ENCODE measurements around the gene TRIM41. TPM values are rescaled to one million over a fixed set of nuclear protein-coding genes. Genes with fewer than 3 reads are reported as not detected.
A peak's percentile ranks its signal among the peaks of the same experiment; 100 is the strongest.

The TRIM41 gene
- total RNA-seq, 2 donors from 2014 or later, result 22.2 to 41.1 TPM

DNA sequence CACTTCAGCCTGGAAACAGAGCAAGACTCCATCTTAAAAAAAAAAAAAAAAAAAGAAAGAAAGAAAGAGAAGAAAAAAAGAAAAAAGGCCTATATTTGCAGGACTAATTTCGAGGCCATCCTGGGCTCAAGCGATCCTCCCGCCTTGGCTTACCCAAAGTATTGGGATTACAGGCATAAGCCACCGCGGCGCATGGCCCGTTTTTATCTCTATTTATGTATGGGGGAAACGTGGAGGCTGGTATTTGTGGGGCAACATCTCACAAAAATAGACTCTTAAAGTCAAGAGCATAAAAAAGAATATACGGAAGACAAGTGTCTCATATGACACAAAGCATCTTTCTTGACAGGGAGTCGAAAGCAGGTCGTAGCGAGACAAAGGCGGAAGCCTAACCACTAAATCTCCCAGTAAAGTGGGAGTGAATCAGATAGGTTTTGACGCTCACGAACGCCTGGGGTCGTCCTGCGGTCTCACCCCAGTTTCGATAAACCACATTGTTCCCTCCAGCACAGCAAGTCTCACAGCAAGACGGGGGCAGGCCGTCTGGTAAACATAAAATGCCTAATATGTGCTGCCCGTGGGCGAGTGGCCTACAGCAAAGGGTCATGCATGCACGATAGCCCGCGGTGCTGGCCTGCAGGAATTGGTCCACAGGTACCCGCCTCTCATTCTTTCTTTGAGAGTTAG is 1.8 kb upstream of the TRIM41 start:
- no peaks in the 10 kb centered on the region for H3K36me3 ChIP-seq
- DNase-seq, result no peak
- no peak overlapping the region for H3K4me3 ChIP-seq
- peaks cover 7% of the 10 kb centered on the region for H3K4me1 ChIP-seq
- H3K27ac ChIP-seq, result peak overlapping the region; percentile 97
- H3K27me3 ChIP-seq, result no peaks in the 10 kb centered on the region
- TF ChIP-seq, protein P1, sequence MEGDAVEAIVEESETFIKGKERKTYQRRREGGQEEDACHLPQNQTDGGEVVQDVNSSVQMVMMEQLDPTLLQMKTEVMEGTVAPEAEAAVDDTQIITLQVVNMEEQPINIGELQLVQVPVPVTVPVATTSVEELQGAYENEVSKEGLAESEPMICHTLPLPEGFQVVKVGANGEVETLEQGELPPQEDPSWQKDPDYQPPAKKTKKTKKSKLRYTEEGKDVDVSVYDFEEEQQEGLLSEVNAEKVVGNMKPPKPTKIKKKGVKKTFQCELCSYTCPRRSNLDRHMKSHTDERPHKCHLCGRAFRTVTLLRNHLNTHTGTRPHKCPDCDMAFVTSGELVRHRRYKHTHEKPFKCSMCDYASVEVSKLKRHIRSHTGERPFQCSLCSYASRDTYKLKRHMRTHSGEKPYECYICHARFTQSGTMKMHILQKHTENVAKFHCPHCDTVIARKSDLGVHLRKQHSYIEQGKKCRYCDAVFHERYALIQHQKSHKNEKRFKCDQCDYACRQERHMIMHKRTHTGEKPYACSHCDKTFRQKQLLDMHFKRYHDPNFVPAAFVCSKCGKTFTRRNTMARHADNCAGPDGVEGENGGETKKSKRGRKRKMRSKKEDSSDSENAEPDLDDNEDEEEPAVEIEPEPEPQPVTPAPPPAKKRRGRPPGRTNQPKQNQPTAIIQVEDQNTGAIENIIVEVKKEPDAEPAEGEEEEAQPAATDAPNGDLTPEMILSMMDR (IDR thresholded peaks at IDR 0.05), result no peak
- no peak overlapping the region for H3K9ac ChIP-seq (ENCODE audit: low read depth in 2 of 2, low read length in 2 of 2)
- no peaks in the 10 kb centered on the region for H3K9me3 ChIP-seq
- intact Hi-C loops (cut with DNase I), result no loop called here

DNA sequence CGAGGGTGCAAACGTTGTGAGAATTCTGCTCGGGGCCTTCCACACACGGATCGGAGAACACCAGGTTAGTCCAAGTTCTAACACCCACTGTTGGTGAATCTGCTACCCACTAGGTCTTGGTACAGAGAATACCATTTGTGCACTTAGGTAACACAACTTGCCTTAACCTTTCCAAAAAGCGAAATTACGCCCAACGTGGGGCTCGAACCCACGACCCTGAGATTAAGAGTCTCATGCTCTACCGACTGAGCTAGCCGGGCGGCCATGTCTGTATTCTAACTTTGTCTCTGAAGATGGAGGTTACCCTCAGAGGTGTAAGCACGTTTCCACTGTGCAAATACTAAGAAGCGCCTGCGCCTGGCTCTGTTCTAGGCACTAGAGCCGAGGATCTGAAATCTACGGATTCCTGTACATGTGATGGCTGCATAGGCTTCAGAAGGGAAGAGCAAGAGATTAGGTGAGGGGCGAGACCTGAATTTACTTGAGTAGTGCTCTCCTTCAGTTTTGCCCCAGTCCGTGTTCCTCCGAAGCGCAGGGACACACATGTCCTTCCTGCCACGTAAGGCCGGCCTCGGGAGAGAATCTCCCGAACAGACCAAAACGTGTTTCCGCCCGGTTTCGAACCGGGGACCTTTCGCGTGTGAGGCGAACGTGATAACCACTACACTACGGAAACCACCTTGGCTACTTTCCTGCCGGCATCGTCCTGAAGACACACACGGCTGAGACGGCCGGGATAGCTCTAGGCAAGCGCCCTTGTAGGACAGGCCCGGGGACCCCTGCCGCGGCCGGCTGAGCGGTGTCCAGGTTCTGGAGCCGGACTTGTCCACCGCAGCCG is 1.1 kb upstream of the TRIM41 start:
- Histone ChIP-seq H3K4me3 (peak overlapping the region; percentile 71), H3K9ac (ENCODE audit: low read depth in 2 of 2, low read length in 2 of 2) (peak overlapping the region; percentile 91 to 92), H3K9me3 (no peaks in the 10 kb centered on the region), H3K36me3 (no peaks in the 10 kb centered on the region), H3K4me1 (peaks cover 7% of the 10 kb centered on the region), H3K27ac (peak overlapping the region; percentile 97), H3K27me3 (no peaks in the 10 kb centered on the region)
- TF ChIP-seq, protein P1 (IDR thresholded peaks at IDR 0.05), result no peak
- DNase-seq, result peak; percentile 99
- intact Hi-C loops (cut with DNase I), result loop anchor here (2.0 kb wide), 1 partner anchor 33 kb away; no protein-coding TSS in a partner anchor

DNA sequence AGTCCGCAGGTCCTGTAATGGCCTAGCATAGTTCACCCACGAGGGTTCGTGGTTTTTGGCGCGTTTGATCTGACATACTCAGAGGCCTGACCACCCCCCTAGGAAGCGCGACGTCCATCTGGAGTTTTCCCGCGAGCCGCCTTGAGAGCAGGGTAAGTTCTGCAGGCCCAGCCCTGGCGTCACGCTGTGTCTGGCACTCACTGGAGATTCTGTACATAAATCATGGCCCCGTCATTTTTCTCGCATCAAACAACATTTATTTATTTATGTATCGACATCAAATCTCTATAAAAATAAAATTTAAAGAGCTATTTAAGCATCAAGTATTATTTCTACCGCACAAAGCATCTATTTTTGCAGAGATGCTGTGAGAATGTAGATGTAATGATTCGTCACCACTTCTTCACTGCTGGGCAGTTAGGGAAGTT is 437 bp upstream of the TRIM41 start:
- H3K27me3 ChIP-seq, result no peaks in the 10 kb centered on the region
- H3K27ac ChIP-seq, result peak overlapping the region; percentile 97
- H3K4me1 ChIP-seq, result peaks cover 1% of the 10 kb centered on the region
- intact Hi-C loops (cut with DNase I), result loop anchor here (2.0 kb wide), 1 partner anchor 34 kb away; no protein-coding TSS in a partner anchor
- H3K4me3 ChIP-seq, result peak overlapping the region; percentile 71
- DNase-seq, result no peak
- TF ChIP-seq, protein P1 (IDR thresholded peaks at IDR 0.05), result peak; percentile 24
- peak overlapping the region; percentile 91 to 92 for H3K9ac ChIP-seq (ENCODE audit: low read depth in 2 of 2, low read length in 2 of 2)
- H3K36me3 ChIP-seq, result no peaks in the 10 kb centered on the region
- H3K9me3 ChIP-seq, result no peaks in the 10 kb centered on the region

DNA sequence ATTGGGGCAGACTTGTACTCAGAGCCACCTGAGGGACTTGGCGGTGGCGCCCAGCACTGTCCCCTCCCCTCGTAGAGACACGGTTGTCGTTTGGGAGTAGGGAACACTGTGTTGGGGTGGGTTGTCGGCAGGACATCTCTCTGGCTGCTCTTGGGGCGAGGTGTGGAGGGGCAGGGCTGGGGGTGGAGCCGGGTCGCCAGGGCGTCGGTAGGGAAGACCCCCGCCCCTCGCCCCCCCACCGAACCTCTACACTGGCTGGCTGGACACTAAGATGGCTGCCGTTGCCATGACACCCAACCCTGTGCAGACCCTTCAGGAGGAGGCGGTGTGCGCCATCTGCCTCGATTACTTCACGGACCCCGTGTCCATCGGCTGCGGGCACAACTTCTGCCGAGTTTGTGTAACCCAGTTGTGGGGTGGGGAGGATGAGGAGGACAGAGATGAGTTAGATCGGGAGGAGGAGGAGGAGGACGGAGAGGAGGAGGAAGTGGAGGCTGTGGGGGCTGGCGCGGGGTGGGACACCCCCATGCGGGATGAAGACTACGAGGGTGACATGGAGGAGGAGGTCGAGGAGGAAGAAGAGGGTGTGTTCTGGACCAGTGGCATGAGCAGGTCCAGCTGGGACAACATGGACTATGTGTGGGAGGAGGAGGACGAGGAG is 778 bp downstream of the TRIM41 start:
- intact Hi-C loops (cut with DNase I), result loop anchor here (2.0 kb wide), 1 partner anchor 35 kb away; no protein-coding TSS in a partner anchor
- no peaks in the 10 kb centered on the region for H3K4me1 ChIP-seq
- H3K27ac ChIP-seq, result peak overlapping the region; percentile 97
- DNase-seq, result peak; percentile 60
- no peaks in the 10 kb centered on the region for H3K9me3 ChIP-seq
- no peaks in the 10 kb centered on the region for H3K36me3 ChIP-seq
- no peaks in the 10 kb centered on the region for H3K27me3 ChIP-seq
- H3K4me3 ChIP-seq, result peak overlapping the region; percentile 71
- TF ChIP-seq, protein P1 (IDR thresholded peaks at IDR 0.05), result no peak
- H3K9ac ChIP-seq (ENCODE audit: low read depth in 2 of 2, low read length in 2 of 2), result peak overlapping the region; percentile 89 to 91

All from colonic mucosa (tissue), 4 donors.